Glutamatergic neuron (in vitro differentiated cells): ENCODE data around the gene TAS2R50. TPM values are rescaled to one million over a fixed set of nuclear protein-coding genes. Genes with fewer than 3 reads are reported as not detected.

Experiments used
- DNase-seq: peaks from one replicate; pipeline ENCODE4 v3.0.0; 2022
- H3K27ac Mint-ChIP-seq: one replicate; pipeline ENCODE4 v1.8.0; 2020; ENCODE audit warnings: mild to moderate bottlenecking, mixed read lengths, inconsistent platforms; ENCODE audit not compliant: unreplicated experiment
- H3K27me3 Mint-ChIP-seq: one replicate; pipeline ENCODE4 v1.8.0; 2020; ENCODE audit warnings: mild to moderate bottlenecking, moderate library complexity, mixed read lengths, inconsistent platforms; ENCODE audit not compliant: unreplicated experiment
- H3K36me3 Mint-ChIP-seq: one replicate; pipeline ENCODE4 v1.8.0; 2020; ENCODE audit warnings: mild to moderate bottlenecking, mixed read lengths, inconsistent platforms; ENCODE audit not compliant: unreplicated experiment
- H3K4me1 Mint-ChIP-seq: one replicate; pipeline ENCODE4 v1.8.0; 2020; ENCODE audit warnings: mild to moderate bottlenecking, low read depth, mixed read lengths, inconsistent platforms; ENCODE audit not compliant: unreplicated experiment
- H3K4me3 Mint-ChIP-seq: one replicate; pipeline ENCODE4 v1.8.0; 2020; ENCODE audit warnings: mild to moderate bottlenecking, mixed read lengths, inconsistent platforms; ENCODE audit not compliant: unreplicated experiment
- H3K9me3 Mint-ChIP-seq: one replicate; pipeline ENCODE4 v1.8.0; 2020; ENCODE audit warnings: mild to moderate bottlenecking, moderate library complexity, mixed read lengths, inconsistent platforms; ENCODE audit not compliant: unreplicated experiment
- CTCF ChIP-seq: fragments of 200-600 bp; sonication (generic); IDR thresholded peaks from one replicate; pipeline ENCODE4 v1.5.0; 2021; ENCODE audit not compliant: partially characterized antibody, unreplicated experiment
- total RNA-seq: library from RNA; stranded (reverse); fragmentation: NEBNext Ultra II Directional; extraction: Animal tissue kit (Norgen Biotek cat#: 25700); gene quantifications from one replicate; pipeline ENCODE4 v1.2.1, GENCODE V29; 2021; ENCODE audit not compliant: unreplicated experiment

Gene TAS2R50
- total RNA-seq, 1 donor from 2014 or later, result 1.3 TPM

- Mint-ChIP-seq H3K9me3 (no peaks in the 10 kb centered on the region), H3K4me1 (no peaks in the 10 kb centered on the region), H3K27me3 (no peaks in the 10 kb centered on the region), H3K36me3 (peaks cover 6% of the 10 kb centered on the region), H3K27ac (no peak within 1 kb of the TSS), H3K4me3 (no peak within 1 kb of the TSS)
- no peak for DNase-seq
- TF ChIP-seq CTCF, result no peak
These were observed 11.5 kb upstream of the TAS2R50 start, which contains the start of gene TAS2R20 for GRCh38 chr12:10998204-10998603. TSS of gene TAS2R20 (minus strand) at chr12:10998304. CDS start at chr12:10997875, 429 bp downstream.

GRCh38 chr12:10994307-10994706, 7.6 kb upstream of the TAS2R50 start:
- TF ChIP-seq CTCF, result no peak
- Mint-ChIP-seq H3K9me3 (no peaks in the 10 kb centered on the region), H3K27me3 (no peaks in the 10 kb centered on the region), H3K27ac (no peak overlapping the region), H3K4me3 (no peak overlapping the region), H3K4me1 (no peaks in the 10 kb centered on the region), H3K36me3 (peaks cover 6% of the 10 kb centered on the region)
- no peak for DNase-seq

- Mint-ChIP-seq H3K9me3 (no peaks in the 10 kb centered on the region), H3K4me1 (no peaks in the 10 kb centered on the region), H3K27me3 (no peaks in the 10 kb centered on the region), H3K4me3 (no peak overlapping the region), H3K27ac (no peak overlapping the region), H3K36me3 (peaks cover 6% of the 10 kb centered on the region)
- DNase-seq, result no peak
- TF ChIP-seq CTCF, result no peak
These were observed 2.4 kb upstream of the TAS2R50 start for GRCh38 chr12:10989107-10989506.

- no peak for DNase-seq
- no peak overlapping the region for H3K27ac Mint-ChIP-seq
- H3K9me3 Mint-ChIP-seq, result no peaks in the 10 kb centered on the region
- H3K36me3 Mint-ChIP-seq, result no peaks in the 10 kb centered on the region
- TF ChIP-seq CTCF, result no peak
- H3K27me3 Mint-ChIP-seq, result no peaks in the 10 kb centered on the region
- H3K4me1 Mint-ChIP-seq, result no peaks in the 10 kb centered on the region
- no peak overlapping the region for H3K4me3 Mint-ChIP-seq
These were observed 4.5 kb downstream of the TAS2R50 start for GRCh38 chr12:10982244-10982643.

GRCh38 chr12:10974965-10975364, 11.7 kb downstream of the TAS2R50 start:
- H3K9me3 Mint-ChIP-seq, result no peaks in the 10 kb centered on the region
- DNase-seq, result no peak
- no peaks in the 10 kb centered on the region for H3K4me1 Mint-ChIP-seq
- H3K27ac Mint-ChIP-seq, result no peak overlapping the region
- TF ChIP-seq CTCF, result no peak
- H3K36me3 Mint-ChIP-seq, result no peaks in the 10 kb centered on the region
- H3K4me3 Mint-ChIP-seq, result no peak overlapping the region
- H3K27me3 Mint-ChIP-seq, result no peaks in the 10 kb centered on the region
